Measurements from ENCODE around the gene ANO1.

DNA sequence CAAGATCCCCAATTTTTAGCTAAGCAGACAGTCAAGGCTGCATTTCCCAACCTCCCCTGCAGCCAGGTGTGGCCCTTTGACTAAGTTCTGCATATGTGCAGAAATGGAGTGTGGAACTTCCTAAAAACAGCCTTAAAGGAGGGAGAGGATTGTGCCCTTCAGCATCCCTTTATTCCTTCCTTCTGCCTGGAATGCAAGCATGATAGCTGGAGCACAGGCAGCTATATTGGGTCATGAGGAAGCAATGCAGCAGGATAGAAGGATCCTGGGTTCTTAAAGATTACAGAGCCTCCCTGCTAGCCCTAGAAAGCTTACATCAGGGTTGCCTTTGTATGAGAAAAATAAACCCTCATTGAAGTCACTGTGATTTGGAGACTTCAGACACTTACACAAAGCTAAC, 154.9 kb downstream of the ANO1 start:
- TF ChIP-seq TAF1 (IDR thresholded peaks at IDR 0.05; ENCODE audit: low read depth, low read length) (no peak), POLR2A (IDR thresholded peaks at IDR 0.05; ENCODE audit: low read depth, low read length) (no peak), POLR2AphosphoS5 (IDR thresholded peaks at IDR 0.05; ENCODE audit: low read depth, low read length) (no peak), POU2F2 (IDR thresholded peaks at IDR 0.05; ENCODE audit: low read depth, low read length) (no peak)

All from GM12891 (cell line).